Germinal center (tissue), 1 donor: ENCODE data around the gene DNA2.
"Not testable (repeated sequence)": the region's sequence is repeated elsewhere in the genome, so short reads cannot be mapped to it uniquely, and the experiment has no call there.

Experiments used
- DNase-seq: peaks from one replicate; pipeline ENCODE4 v3.0.0; 2012; ENCODE audit warnings: mixed read lengths, low spot score

The DNA2 gene

GRCh38 chr10:68449698-68450097 is 22.1 kb downstream of the DNA2 start:
- not testable (repeated sequence) for DNase-seq

- DNase-seq: no peak
These were observed 25.6 kb downstream of the DNA2 start for GRCh38 chr10:68446179-68446578.

GRCh38 chr10:68442971-68443370 is 28.8 kb downstream of the DNA2 start:
- DNase-seq: no peak

GRCh38 chr10:68440898-68441297 is 30.9 kb downstream of the DNA2 start:
- no peak for DNase-seq

- DNase-seq: no peak
These were observed 36.0 kb downstream of the DNA2 start for GRCh38 chr10:68435803-68436202.

- no peak for DNase-seq
These were observed 37.1 kb downstream of the DNA2 start for GRCh38 chr10:68434657-68435056.

GRCh38 chr10:68428396-68429104 is 43.2 kb downstream of the DNA2 start:
- no peak for DNase-seq

- no peak for DNase-seq
These were observed 47.2 kb downstream of the DNA2 start for GRCh38 chr10:68424454-68425014.

- DNase-seq: no peak
These were observed 48.3 kb downstream of the DNA2 start for GRCh38 chr10:68423522-68423921.

- DNase-seq: no peak
These were observed 52.4 kb downstream of the DNA2 start for GRCh38 chr10:68419376-68419775.

GRCh38 chr10:68408898-68409518 is 62.8 kb downstream of the DNA2 start:
- no peak for DNase-seq

- peak; percentile 86 for DNase-seq
These were observed 64.8 kb downstream of the DNA2 start, which contains the start of gene RUFY2 for GRCh38 chr10:68406815-68407548. TSS of gene RUFY2 (minus strand) at chr10:68407277. CDS start at chr10:68407189, 88 bp downstream.

- DNase-seq: peak; percentile 57
These were observed 65.5 kb downstream of the DNA2 start for GRCh38 chr10:68406111-68406814.

- no peak for DNase-seq
These were observed 68.1 kb downstream of the DNA2 start for GRCh38 chr10:68403701-68404100.

GRCh38 chr10:68402276-68402675 is 69.5 kb downstream of the DNA2 start:
- DNase-seq: no peak

GRCh38 chr10:68397005-68397404 is 74.8 kb downstream of the DNA2 start:
- DNase-seq: no peak

- no peak for DNase-seq
These were observed 86.0 kb downstream of the DNA2 start for GRCh38 chr10:68385740-68386139.

GRCh38 chr10:68371604-68372003 is 100.2 kb downstream of the DNA2 start:
- no peak for DNase-seq

GRCh38 chr10:68367121-68367520 is 104.7 kb downstream of the DNA2 start:
- no peak for DNase-seq

- no peak for DNase-seq
These were observed 105.2 kb downstream of the DNA2 start for GRCh38 chr10:68366600-68366999.

GRCh38 chr10:68365611-68366010 is 106.2 kb downstream of the DNA2 start:
- DNase-seq: no peak
